GM18502 (cell line): Measurements from ENCODE around the gene CAMKMT.

Source experiments
- ATAC-seq: cut with Tn5 transposase; IDR thresholded peaks from one replicate; pipeline ENCODE4 v1.9.1; 2021; ENCODE audit warnings: mild to moderate bottlenecking; ENCODE audit not compliant: unreplicated experiment, poor library complexity

Gene CAMKMT

GRCh38 chr2:44715671-44716081 is 353.9 kb downstream of the CAMKMT start:
- no peak for ATAC-seq

- ATAC-seq, result no peak
Measured at GRCh38 chr2:44716131-44716530, 354.4 kb downstream of the CAMKMT start.

- ATAC-seq, result no peak
Measured at GRCh38 chr2:44718431-44718830, 356.7 kb downstream of the CAMKMT start.

GRCh38 chr2:44719562-44719961 is 357.8 kb downstream of the CAMKMT start:
- no peak for ATAC-seq

- ATAC-seq, result no peak
Measured at GRCh38 chr2:44722026-44722625, 360.4 kb downstream of the CAMKMT start.

GRCh38 chr2:44723921-44724320 is 362.2 kb downstream of the CAMKMT start:
- no peak for ATAC-seq

- ATAC-seq, result no peak
Measured at GRCh38 chr2:44730593-44730992, 368.8 kb downstream of the CAMKMT start.

GRCh38 chr2:44731505-44731904 is 369.8 kb downstream of the CAMKMT start:
- ATAC-seq, result peak; percentile 98

- no peak for ATAC-seq
Measured at GRCh38 chr2:44736270-44736942, 374.7 kb downstream of the CAMKMT start.

GRCh38 chr2:44740678-44741077 is 378.9 kb downstream of the CAMKMT start:
- no peak for ATAC-seq

- no peak for ATAC-seq
Measured at GRCh38 chr2:44741507-44741906, 379.8 kb downstream of the CAMKMT start.

GRCh38 chr2:44742057-44742456 is 380.3 kb downstream of the CAMKMT start:
- no peak for ATAC-seq

- no peak for ATAC-seq
Measured at GRCh38 chr2:44743473-44743872, 381.7 kb downstream of the CAMKMT start.

- no peak for ATAC-seq
Measured at GRCh38 chr2:44744961-44745892, 383.5 kb downstream of the CAMKMT start.

- no peak for ATAC-seq
Measured at GRCh38 chr2:44745922-44746766, 384.4 kb downstream of the CAMKMT start.

GRCh38 chr2:44746856-44747615 is 385.3 kb downstream of the CAMKMT start:
- ATAC-seq, result no peak

GRCh38 chr2:44747794-44748193 is 386.0 kb downstream of the CAMKMT start:
- no peak for ATAC-seq

GRCh38 chr2:44751754-44752479 is 390.2 kb downstream of the CAMKMT start:
- no peak for ATAC-seq

GRCh38 chr2:44752761-44753160 is 391.0 kb downstream of the CAMKMT start:
- no peak for ATAC-seq
